ENCODE results near the gene LRCH1. TPM values are rescaled to one million over a fixed set of nuclear protein-coding genes. Genes with fewer than 3 reads are reported as not detected.

Gene LRCH1
- total RNA-seq, 1 experiment from 2014 or later: 10.5 TPM

GRCh38 chr13:46561691-46562090 is 8.7 kb downstream of the LRCH1 start:
- TF ChIP-seq CTCF (conservative IDR thresholded peaks at IDR 0.05) (no peak), EZH2 (IDR thresholded peaks at IDR 0.05; ENCODE audit: low read depth) (no peak)
- H3K36me3 ChIP-seq (ENCODE audit: low read depth): no peaks in the 10 kb centered on the region
- CTCF ChIA-PET: no interaction called here
- H3K4me2 ChIP-seq: no peak overlapping the region
- no peaks in the 10 kb centered on the region for H3K9me2 ChIP-seq (ENCODE audit: insufficient read depth)
- no peak overlapping the region for H2AFZ ChIP-seq
- no peaks in the 10 kb centered on the region for H3K27me3 ChIP-seq (ENCODE audit: insufficient read depth, low read depth)
- no peak overlapping the region for H3K27ac ChIP-seq
- no peaks in the 10 kb centered on the region for H3K4me1 ChIP-seq (replicated peaks; ENCODE audit: insufficient read depth)
- H3K4me3 ChIP-seq: no peak overlapping the region
- no TSS peak for BruUV-seq (replicated peaks)
- no peaks in the 10 kb centered on the region for H3K9me3 ChIP-seq (ENCODE audit: insufficient read depth, low read depth)
- no peak for DNase-seq
- no peaks in the 10 kb centered on the region for H3F3A ChIP-seq (ENCODE audit: insufficient read depth, low read depth)
- peaks cover 6% of the 10 kb centered on the region; the same call in 1 of the 2 replicates for H4K20me1 ChIP-seq (ENCODE audit: insufficient read depth)
- intact Hi-C loops (cut with micrococcal nuclease; ENCODE audit: unreplicated experiment): no loop called here
- POLR2A ChIA-PET (ENCODE audit: unreplicated experiment): no interaction called here
- peaks cover 87% of the 10 kb centered on the region for H3K79me2 ChIP-seq (ENCODE audit: low read depth)

DNA sequence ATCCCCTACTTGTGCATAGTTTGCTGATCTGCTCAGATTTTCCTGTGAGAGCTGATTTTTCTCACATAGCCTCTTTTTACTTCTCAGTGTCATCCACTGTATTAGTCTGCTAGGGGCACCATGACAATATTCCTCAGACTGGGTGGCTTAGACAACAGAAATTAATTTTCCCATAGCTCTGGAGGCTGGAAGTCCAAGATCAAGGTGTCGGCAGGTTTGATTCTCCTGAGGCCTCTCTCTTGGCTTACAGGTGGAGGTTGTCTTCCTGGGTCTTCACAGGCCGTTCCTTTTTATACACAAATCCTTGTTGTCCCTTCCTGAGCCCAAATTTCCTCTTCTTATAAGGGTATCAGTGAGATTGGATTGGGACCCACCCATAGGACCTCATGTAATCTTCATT is 9.2 kb downstream of the LRCH1 start:
- CTCF ChIA-PET: no interaction called here
- DNase-seq: no peak
- Histone ChIP-seq H3K27me3 (ENCODE audit: insufficient read depth, low read depth) (no peaks in the 10 kb centered on the region), H3K4me3 (no peak overlapping the region), H3K79me2 (ENCODE audit: low read depth) (peaks cover 87% of the 10 kb centered on the region), H3K27ac (no peak overlapping the region), H3K36me3 (ENCODE audit: low read depth) (no peaks in the 10 kb centered on the region), H3K4me2 (no peak overlapping the region), H3K9me2 (ENCODE audit: insufficient read depth) (no peaks in the 10 kb centered on the region), H3K4me1 (replicated peaks; ENCODE audit: insufficient read depth) (no peaks in the 10 kb centered on the region), H3K9me3 (ENCODE audit: insufficient read depth, low read depth) (no peaks in the 10 kb centered on the region), H3F3A (ENCODE audit: insufficient read depth, low read depth) (no peaks in the 10 kb centered on the region), H2AFZ (no peak overlapping the region), H4K20me1 (ENCODE audit: insufficient read depth) (peaks cover 6% of the 10 kb centered on the region; the same call in 1 of the 2 replicates)
- no TSS peak for BruUV-seq (replicated peaks)
- TF ChIP-seq CTCF (conservative IDR thresholded peaks at IDR 0.05) (no peak), EZH2 (IDR thresholded peaks at IDR 0.05; ENCODE audit: low read depth) (no peak)
- POLR2A ChIA-PET (ENCODE audit: unreplicated experiment): no interaction called here
- intact Hi-C loops (cut with micrococcal nuclease; ENCODE audit: unreplicated experiment): no loop called here

DNA sequence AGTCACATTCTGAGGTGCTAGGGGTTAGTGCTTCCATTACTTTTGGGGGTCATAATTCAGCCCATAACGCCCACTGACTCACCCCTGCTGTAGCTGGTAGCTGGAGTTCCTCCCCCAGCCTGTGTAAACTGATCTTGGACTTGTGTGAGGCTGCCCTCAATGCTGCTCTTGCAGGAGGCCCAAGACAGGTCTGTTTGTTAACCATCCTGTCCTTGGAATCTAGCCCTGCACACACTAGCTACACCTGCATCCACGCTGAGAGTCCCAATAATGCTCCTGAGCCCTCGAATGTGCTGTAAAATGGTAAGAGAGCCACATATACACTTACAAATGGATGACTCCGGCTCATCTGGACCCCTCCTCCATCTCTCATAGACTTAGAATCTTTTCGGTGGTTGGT is 9.6 kb downstream of the LRCH1 start:
- intact Hi-C loops (cut with micrococcal nuclease; ENCODE audit: unreplicated experiment): no loop called here
- peaks cover 6% of the 10 kb centered on the region; the same call in 1 of the 2 replicates for H4K20me1 ChIP-seq (ENCODE audit: insufficient read depth)
- H3K4me2 ChIP-seq: no peak overlapping the region
- H3K4me1 ChIP-seq (replicated peaks; ENCODE audit: insufficient read depth): no peaks in the 10 kb centered on the region
- no TSS peak for BruUV-seq (replicated peaks)
- no peak overlapping the region for H3K27ac ChIP-seq
- no peak for TF ChIP-seq CTCF (conservative IDR thresholded peaks at IDR 0.05)
- TF ChIP-seq EZH2 (IDR thresholded peaks at IDR 0.05; ENCODE audit: low read depth): no peak
- H3K79me2 ChIP-seq (ENCODE audit: low read depth): peaks cover 87% of the 10 kb centered on the region
- H3K9me3 ChIP-seq (ENCODE audit: insufficient read depth, low read depth): no peaks in the 10 kb centered on the region
- no peaks in the 10 kb centered on the region for H3F3A ChIP-seq (ENCODE audit: insufficient read depth, low read depth)
- H3K4me3 ChIP-seq: no peak overlapping the region
- H3K36me3 ChIP-seq (ENCODE audit: low read depth): no peaks in the 10 kb centered on the region
- DNase-seq: no peak
- ChIA-PET CTCF (no interaction called here), POLR2A (ENCODE audit: unreplicated experiment) (no interaction called here)
- H3K9me2 ChIP-seq (ENCODE audit: insufficient read depth): no peaks in the 10 kb centered on the region
- no peaks in the 10 kb centered on the region for H3K27me3 ChIP-seq (ENCODE audit: insufficient read depth, low read depth)
- H2AFZ ChIP-seq: no peak overlapping the region

Data from PC-9 (cell line).